ENCODE data around the gene HTRA2. TPM values are rescaled to one million over a fixed set of nuclear protein-coding genes. Genes with fewer than 3 reads are reported as not detected.
A peak's percentile ranks its signal among the peaks of the same experiment; 100 is the strongest.

HTRA2 gene
- total and polyA plus RNA-seq, 9 of the 15 experiments (the other 6 are each of a cell fraction or from before 2014, with no cell fraction given) = 54.2 to 71.2 (median 65.8) TPM

- TF ChIP-seq ZBTB34 (CRISPR knock-in tag; IDR thresholded peaks at IDR 0.05) (no peak), ZBTB11 (CRISPR knock-in tag; IDR thresholded peaks at IDR 0.05) (peak in 1 of 3 experiments; percentile 55; a peak in 1 of 6 replicates), MXD1 (CRISPR knock-in tag; IDR thresholded peaks at IDR 0.05; ENCODE audit: borderline replicate concordance, poor library complexity, severe bottlenecking) (no peak), ZNF174 (CRISPR knock-in tag; IDR thresholded peaks at IDR 0.05) (no peak), STAT6 (CRISPR knock-in tag; IDR thresholded peaks at IDR 0.05) (no peak), ZNF583 (CRISPR knock-in tag; IDR thresholded peaks at IDR 0.05) (no peak), NFXL1 (CRISPR knock-in tag; IDR thresholded peaks at IDR 0.05) (no peak), ZNF23 (CRISPR knock-in tag; IDR thresholded peaks at IDR 0.05) (no peak), DLX4 (CRISPR knock-in tag; IDR thresholded peaks at IDR 0.05) (no peak), NFIX (CRISPR knock-in tag; IDR thresholded peaks at IDR 0.05; ENCODE audit: low read depth) (no peak), SLC30A9 (CRISPR knock-in tag; IDR thresholded peaks at IDR 0.05) (no peak), E2F6 (IDR thresholded peaks at IDR 0.05; ENCODE audit: borderline replicate concordance in 1 of 2, extremely low read depth in 1 of 2, insufficient read depth in 1 of 2, insufficient read length in 1 of 2, low read depth in 1 of 2, low read length in 1 of 2, poor library complexity in 1 of 2, severe bottlenecking in 1 of 2) (no peak), MYC (IDR thresholded peaks at IDR 0.05; ENCODE audit: low read depth, low read length) (no peak), MYC (CRISPR knock-in tag; IDR thresholded peaks at IDR 0.05; ENCODE audit: borderline replicate concordance, low read depth) (no peak), NFATC3 (IDR thresholded peaks at IDR 0.05) (no peak), C11orf30 (IDR thresholded peaks at IDR 0.05; ENCODE audit: low read depth) (no peak), SIN3B (IDR thresholded peaks at IDR 0.05; ENCODE audit: low read depth) (no peak)
Measured at GRCh38 chr2:74577448-74577847, 47.7 kb downstream of the HTRA2 start (continued).

All from K562 (cell line).